ENCODE data around the gene XRCC6. TPM values are rescaled to one million over a fixed set of nuclear protein-coding genes. Genes with fewer than 3 reads are reported as not detected.

The XRCC6 gene
- total and polyA plus RNA-seq, 9 of the 15 experiments (the other 6 are each of a cell fraction or from before 2014, with no cell fraction given): 151 to 440 (median 318) TPM

DNA sequence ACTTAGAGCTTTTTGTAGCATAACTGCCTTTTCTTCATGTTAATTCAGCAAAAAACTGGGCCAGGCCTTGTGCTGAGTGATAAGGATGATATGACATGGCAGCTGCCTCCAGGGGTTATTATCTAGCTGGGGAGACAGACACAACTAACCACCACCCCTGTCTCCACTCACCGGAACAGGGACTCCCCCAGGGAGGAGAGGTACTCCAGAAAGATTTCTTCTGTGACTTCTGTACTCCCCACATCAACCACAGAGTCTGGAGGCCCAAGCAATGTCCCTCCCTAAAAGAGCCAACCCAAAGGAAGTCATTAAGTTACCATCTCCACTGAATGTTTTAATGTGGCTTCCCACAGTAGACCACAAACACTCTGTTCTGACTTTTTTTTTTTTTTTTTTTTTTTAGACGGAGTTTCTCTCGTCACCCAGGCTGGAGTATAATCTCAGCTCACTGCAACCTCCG lies 17.2 kb upstream of the XRCC6 start (continued):
- TF ChIP-seq FOXA1 (IDR thresholded peaks at IDR 0.05; ENCODE audit: borderline replicate concordance): no peak
- no peak for TF ChIP-seq NR2C1 (IDR thresholded peaks at IDR 0.05)
- TF ChIP-seq NR2C1 (tag; IDR thresholded peaks at IDR 0.05): 0 out of 2 replicates have a peak, but pooled peaks have one; percentile 12
- TF ChIP-seq, protein P1, sequence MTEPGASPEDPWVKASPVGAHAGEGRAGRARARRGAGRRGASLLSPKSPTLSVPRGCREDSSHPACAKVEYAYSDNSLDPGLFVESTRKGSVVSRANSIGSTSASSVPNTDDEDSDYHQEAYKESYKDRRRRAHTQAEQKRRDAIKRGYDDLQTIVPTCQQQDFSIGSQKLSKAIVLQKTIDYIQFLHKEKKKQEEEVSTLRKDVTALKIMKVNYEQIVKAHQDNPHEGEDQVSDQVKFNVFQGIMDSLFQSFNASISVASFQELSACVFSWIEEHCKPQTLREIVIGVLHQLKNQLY (CRISPR knock-in tag; conservative IDR thresholded peaks at IDR 0.05): no peak
- no peak for TF ChIP-seq ZBTB7A (IDR thresholded peaks at IDR 0.05; ENCODE audit: borderline replicate concordance, control insufficient read depth, low read depth, low read length)
- peak; percentile 83 for TF ChIP-seq ETV5 (CRISPR knock-in tag; IDR thresholded peaks at IDR 0.05; ENCODE audit: low read depth)
- no peak for TF ChIP-seq SLC30A9 (CRISPR knock-in tag; IDR thresholded peaks at IDR 0.05)
- no peak for TF ChIP-seq PHTF2 (CRISPR knock-in tag; IDR thresholded peaks at IDR 0.05)
- TF ChIP-seq, protein P2, sequence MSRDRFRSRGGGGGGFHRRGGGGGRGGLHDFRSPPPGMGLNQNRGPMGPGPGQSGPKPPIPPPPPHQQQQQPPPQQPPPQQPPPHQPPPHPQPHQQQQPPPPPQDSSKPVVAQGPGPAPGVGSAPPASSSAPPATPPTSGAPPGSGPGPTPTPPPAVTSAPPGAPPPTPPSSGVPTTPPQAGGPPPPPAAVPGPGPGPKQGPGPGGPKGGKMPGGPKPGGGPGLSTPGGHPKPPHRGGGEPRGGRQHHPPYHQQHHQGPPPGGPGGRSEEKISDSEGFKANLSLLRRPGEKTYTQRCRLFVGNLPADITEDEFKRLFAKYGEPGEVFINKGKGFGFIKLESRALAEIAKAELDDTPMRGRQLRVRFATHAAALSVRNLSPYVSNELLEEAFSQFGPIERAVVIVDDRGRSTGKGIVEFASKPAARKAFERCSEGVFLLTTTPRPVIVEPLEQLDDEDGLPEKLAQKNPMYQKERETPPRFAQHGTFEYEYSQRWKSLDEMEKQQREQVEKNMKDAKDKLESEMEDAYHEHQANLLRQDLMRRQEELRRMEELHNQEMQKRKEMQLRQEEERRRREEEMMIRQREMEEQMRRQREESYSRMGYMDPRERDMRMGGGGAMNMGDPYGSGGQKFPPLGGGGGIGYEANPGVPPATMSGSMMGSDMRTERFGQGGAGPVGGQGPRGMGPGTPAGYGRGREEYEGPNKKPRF (IDR thresholded peaks at IDR 0.05; ENCODE audit: low read depth, low read length): no peak
- TF ChIP-seq SRSF7 (optimal IDR thresholded peaks at IDR 0.05; ENCODE audit: low read depth, low read length): no peak
- TF ChIP-seq, protein P3, sequence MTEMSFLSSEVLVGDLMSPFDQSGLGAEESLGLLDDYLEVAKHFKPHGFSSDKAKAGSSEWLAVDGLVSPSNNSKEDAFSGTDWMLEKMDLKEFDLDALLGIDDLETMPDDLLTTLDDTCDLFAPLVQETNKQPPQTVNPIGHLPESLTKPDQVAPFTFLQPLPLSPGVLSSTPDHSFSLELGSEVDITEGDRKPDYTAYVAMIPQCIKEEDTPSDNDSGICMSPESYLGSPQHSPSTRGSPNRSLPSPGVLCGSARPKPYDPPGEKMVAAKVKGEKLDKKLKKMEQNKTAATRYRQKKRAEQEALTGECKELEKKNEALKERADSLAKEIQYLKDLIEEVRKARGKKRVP (CRISPR knock-in tag; IDR thresholded peaks at IDR 0.05): no peak
- TF ChIP-seq, protein P4, sequence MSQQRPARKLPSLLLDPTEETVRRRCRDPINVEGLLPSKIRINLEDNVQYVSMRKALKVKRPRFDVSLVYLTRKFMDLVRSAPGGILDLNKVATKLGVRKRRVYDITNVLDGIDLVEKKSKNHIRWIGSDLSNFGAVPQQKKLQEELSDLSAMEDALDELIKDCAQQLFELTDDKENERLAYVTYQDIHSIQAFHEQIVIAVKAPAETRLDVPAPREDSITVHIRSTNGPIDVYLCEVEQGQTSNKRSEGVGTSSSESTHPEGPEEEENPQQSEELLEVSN (IDR thresholded peaks at IDR 0.05; ENCODE audit: borderline replicate concordance in 1 of 2, extremely low read depth in 1 of 2, insufficient read depth in 1 of 2, insufficient read length in 1 of 2, low read depth in 1 of 2, low read length in 1 of 2, poor library complexity in 1 of 2, severe bottlenecking in 1 of 2): no peak
- no peak for TF ChIP-seq MTA3 (IDR thresholded peaks at IDR 0.05; ENCODE audit: borderline replicate concordance)
- TF ChIP-seq HDGF (IDR thresholded peaks at IDR 0.05): no peak
- TF ChIP-seq ZNF780A (CRISPR knock-in tag; IDR thresholded peaks at IDR 0.05): no peak
- TF ChIP-seq, protein P5, sequence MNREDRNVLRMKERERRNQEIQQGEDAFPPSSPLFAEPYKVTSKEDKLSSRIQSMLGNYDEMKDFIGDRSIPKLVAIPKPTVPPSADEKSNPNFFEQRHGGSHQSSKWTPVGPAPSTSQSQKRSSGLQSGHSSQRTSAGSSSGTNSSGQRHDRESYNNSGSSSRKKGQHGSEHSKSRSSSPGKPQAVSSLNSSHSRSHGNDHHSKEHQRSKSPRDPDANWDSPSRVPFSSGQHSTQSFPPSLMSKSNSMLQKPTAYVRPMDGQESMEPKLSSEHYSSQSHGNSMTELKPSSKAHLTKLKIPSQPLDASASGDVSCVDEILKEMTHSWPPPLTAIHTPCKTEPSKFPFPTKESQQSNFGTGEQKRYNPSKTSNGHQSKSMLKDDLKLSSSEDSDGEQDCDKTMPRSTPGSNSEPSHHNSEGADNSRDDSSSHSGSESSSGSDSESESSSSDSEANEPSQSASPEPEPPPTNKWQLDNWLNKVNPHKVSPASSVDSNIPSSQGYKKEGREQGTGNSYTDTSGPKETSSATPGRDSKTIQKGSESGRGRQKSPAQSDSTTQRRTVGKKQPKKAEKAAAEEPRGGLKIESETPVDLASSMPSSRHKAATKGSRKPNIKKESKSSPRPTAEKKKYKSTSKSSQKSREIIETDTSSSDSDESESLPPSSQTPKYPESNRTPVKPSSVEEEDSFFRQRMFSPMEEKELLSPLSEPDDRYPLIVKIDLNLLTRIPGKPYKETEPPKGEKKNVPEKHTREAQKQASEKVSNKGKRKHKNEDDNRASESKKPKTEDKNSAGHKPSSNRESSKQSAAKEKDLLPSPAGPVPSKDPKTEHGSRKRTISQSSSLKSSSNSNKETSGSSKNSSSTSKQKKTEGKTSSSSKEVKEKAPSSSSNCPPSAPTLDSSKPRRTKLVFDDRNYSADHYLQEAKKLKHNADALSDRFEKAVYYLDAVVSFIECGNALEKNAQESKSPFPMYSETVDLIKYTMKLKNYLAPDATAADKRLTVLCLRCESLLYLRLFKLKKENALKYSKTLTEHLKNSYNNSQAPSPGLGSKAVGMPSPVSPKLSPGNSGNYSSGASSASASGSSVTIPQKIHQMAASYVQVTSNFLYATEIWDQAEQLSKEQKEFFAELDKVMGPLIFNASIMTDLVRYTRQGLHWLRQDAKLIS (CRISPR knock-in tag; IDR thresholded peaks at IDR 0.05): no peak
- peak; percentile 56; the same call in 1 of the 2 replicates for TF ChIP-seq ZKSCAN8 (CRISPR knock-in tag; IDR thresholded peaks at IDR 0.05)
- TF ChIP-seq ZNF197 (CRISPR knock-in tag; IDR thresholded peaks at IDR 0.05; ENCODE audit: low read depth): no peak
- TF ChIP-seq ZNF239 (CRISPR knock-in tag; IDR thresholded peaks at IDR 0.05): no peak
- no peak for TF ChIP-seq GTF2A2 (tag; IDR thresholded peaks at IDR 0.05)
- peak; percentile 45; the same call in 1 of the 2 replicates for TF ChIP-seq CXXC5 (CRISPR knock-in tag; IDR thresholded peaks at IDR 0.05)

Data from K562 (cell line).